SK-N-SH treated with all-trans-retinoic acid at 6 μM for 48 hours (cell line): ENCODE measurements around the gene HDAC4.

Source experiments
- ATAC-seq: fragments of 200-7000 bp; cut with Tn5 transposase; 3 replicates; pipeline ENCODE4 v1.9.1; 2020; ENCODE audit warnings: mild to moderate bottlenecking, moderate library complexity
- ARNTL ChIP-seq: fragments of 450-650 bp; formaldehyde crosslinking; IDR thresholded peaks from 2 replicates; pipeline ENCODE4 v1.5.0; 2020; ENCODE audit warnings: low read depth, mild to moderate bottlenecking, moderate library complexity, borderline replicate concordance
- CSDC2 ChIP-seq: fragments of 250-450 bp; sonication (Bioruptor Pico); IDR thresholded peaks from 2 replicates; pipeline ENCODE4 v1.5.0; 2020; ENCODE audit warnings: mild to moderate bottlenecking, moderate library complexity
- ESRRG ChIP-seq: fragments of 250-450 bp; sonication (Bioruptor Pico); IDR thresholded peaks from 2 replicates; pipeline ENCODE4 v1.6.1; 2021; ENCODE audit warnings: mild to moderate bottlenecking
- GLIS3 ChIP-seq: fragments of 250-450 bp; sonication (Bioruptor Pico); IDR thresholded peaks from 2 replicates; pipeline ENCODE4 v1.5.0; 2020; ENCODE audit warnings: mild to moderate bottlenecking, moderate library complexity
- ISL1 ChIP-seq: fragments of 250-450 bp; sonication (Bioruptor Pico); IDR thresholded peaks from 2 replicates; pipeline ENCODE4 v2.1.2; 2022; ENCODE audit warnings: mild to moderate bottlenecking, moderate library complexity
- OSR1 ChIP-seq: fragments of 250-450 bp; sonication (Bioruptor Pico); IDR thresholded peaks from 2 replicates; pipeline ENCODE4 v1.8.0; 2022; ENCODE audit warnings: moderate library complexity, mild to moderate bottlenecking, inconsistent platforms
- PPARA ChIP-seq: fragments of 250-450 bp; sonication (Bioruptor Pico); IDR thresholded peaks from 2 replicates; pipeline ENCODE4 v1.5.0; 2020; ENCODE audit warnings: mild to moderate bottlenecking, borderline replicate concordance
- RARB ChIP-seq: fragments of 250-450 bp; sonication (Bioruptor Pico); IDR thresholded peaks from 2 replicates; pipeline ENCODE4 v1.8.0; 2021; ENCODE audit warnings: mild to moderate bottlenecking, moderate library complexity
- SNAI2 ChIP-seq: fragments of 250-450 bp; sonication (Bioruptor Pico); IDR thresholded peaks from 2 replicates; pipeline ENCODE4 v1.5.0; 2020; ENCODE audit warnings: mild to moderate bottlenecking, moderate library complexity
- TCF4 ChIP-seq: fragments of 250-450 bp; sonication (Bioruptor Pico); IDR thresholded peaks from 2 replicates; pipeline ENCODE4 v1.8.0; 2021; ENCODE audit warnings: mild to moderate bottlenecking, moderate library complexity, borderline replicate concordance
- TOX ChIP-seq: fragments of 250-450 bp; sonication (Bioruptor Pico); IDR thresholded peaks from 2 replicates; pipeline ENCODE4 v1.8.0; 2021; ENCODE audit warnings: mild to moderate bottlenecking, moderate library complexity, borderline replicate concordance
- ZC3H10 ChIP-seq: fragments of 250-450 bp; sonication (Bioruptor Pico); IDR thresholded peaks from 2 replicates; pipeline ENCODE4 v1.5.1; 2021; ENCODE audit warnings: mild to moderate bottlenecking, moderate library complexity
- ZFP3 ChIP-seq: fragments of 250-450 bp; sonication (Bioruptor Pico); IDR thresholded peaks from 2 replicates; pipeline ENCODE4 v1.5.0; 2020; ENCODE audit warnings: mild to moderate bottlenecking, moderate library complexity
- ZFP30 ChIP-seq: fragments of 450-650 bp; formaldehyde crosslinking; IDR thresholded peaks from 2 replicates; pipeline ENCODE4 v1.5.0; 2022; ENCODE audit warnings: mild to moderate bottlenecking, moderate library complexity
- ZNF70 ChIP-seq: fragments of 450-650 bp; formaldehyde crosslinking; IDR thresholded peaks from 2 replicates; pipeline ENCODE4 v1.5.0; 2020; ENCODE audit warnings: mild to moderate bottlenecking, moderate library complexity
- ZNF8 ChIP-seq: fragments of 450-650 bp; formaldehyde crosslinking; IDR thresholded peaks from 2 replicates; pipeline ENCODE4 v1.5.0; 2020; ENCODE audit warnings: mild to moderate bottlenecking, moderate library complexity
- TF ChIP-seq, protein P1 (sequence below): fragments of 250-450 bp; sonication (Bioruptor Pico); IDR thresholded peaks from 2 replicates; pipeline ENCODE4 v1.5.1; 2021; ENCODE audit warnings: mild to moderate bottlenecking, moderate library complexity
- TF ChIP-seq, protein P2 (sequence below): fragments of 250-450 bp; sonication (Bioruptor Pico); IDR thresholded peaks from 2 replicates; pipeline ENCODE4 v1.5.1; 2020; ENCODE audit warnings: low read depth, mild to moderate bottlenecking, moderate library complexity
- TF ChIP-seq, protein P3 (sequence below): fragments of 250-450 bp; sonication (Bioruptor Pico); IDR thresholded peaks from 2 replicates; pipeline ENCODE4 v1.8.0; 2020; ENCODE audit warnings: mild to moderate bottlenecking, moderate library complexity, borderline replicate concordance
- TF ChIP-seq, protein P4 (sequence below): fragments of 250-450 bp; sonication (Bioruptor Pico); IDR thresholded peaks from 2 replicates; pipeline ENCODE4 v1.5.0; 2020; ENCODE audit warnings: mild to moderate bottlenecking, moderate library complexity
- TF ChIP-seq, protein P5 (sequence below): fragments of 250-450 bp; sonication (Bioruptor Pico); IDR thresholded peaks from 2 replicates; pipeline ENCODE4 v1.8.0; 2021; ENCODE audit warnings: low read depth, mild to moderate bottlenecking, moderate library complexity, borderline replicate concordance

Gene HDAC4

DNA sequence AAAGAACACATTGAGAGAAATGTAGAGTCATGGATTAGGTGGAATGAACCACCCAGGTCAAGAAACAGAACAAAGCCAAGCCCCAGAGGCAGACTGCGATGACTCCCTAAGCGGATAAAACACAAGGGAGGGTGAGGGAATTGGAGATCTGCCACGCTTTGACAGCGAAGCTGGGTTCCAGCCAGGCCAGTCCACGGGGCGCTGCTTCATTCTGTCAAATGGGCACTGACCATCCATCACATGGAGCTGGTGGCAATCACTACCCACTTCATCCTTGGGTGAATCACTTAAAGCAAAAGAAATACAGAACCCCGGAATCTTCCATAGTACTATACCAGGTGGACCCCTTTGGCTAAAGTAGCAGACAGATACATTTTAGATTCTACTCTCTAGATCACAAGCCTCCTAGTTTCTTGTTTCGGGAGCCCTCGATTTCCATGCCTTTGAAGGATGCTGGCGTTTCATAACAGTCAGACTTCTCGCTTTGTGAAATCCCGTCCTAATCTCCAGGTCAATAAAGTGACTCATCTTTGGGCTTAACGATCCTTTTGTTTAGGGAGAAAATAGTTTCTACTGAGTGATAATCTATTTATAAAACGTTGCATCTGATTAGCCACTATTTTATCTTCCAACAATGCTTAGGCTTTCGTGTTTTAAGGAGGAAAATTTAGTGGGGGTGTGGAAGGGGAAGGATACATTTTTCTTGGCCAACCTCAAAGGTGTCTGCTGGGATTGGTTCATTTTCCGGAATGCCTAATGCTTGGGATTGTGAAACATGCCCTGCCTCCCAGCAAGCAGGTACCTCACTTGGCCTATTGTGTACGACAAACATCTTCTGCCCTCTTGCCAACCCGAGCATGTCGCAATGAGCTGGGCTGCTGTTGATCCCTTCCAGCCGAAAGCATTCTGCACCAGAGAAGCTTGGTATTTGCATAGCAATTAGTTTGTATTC lies 44.1 kb upstream of the HDAC4 start:
- no peak for ATAC-seq
- TF ChIP-seq, protein P1, sequence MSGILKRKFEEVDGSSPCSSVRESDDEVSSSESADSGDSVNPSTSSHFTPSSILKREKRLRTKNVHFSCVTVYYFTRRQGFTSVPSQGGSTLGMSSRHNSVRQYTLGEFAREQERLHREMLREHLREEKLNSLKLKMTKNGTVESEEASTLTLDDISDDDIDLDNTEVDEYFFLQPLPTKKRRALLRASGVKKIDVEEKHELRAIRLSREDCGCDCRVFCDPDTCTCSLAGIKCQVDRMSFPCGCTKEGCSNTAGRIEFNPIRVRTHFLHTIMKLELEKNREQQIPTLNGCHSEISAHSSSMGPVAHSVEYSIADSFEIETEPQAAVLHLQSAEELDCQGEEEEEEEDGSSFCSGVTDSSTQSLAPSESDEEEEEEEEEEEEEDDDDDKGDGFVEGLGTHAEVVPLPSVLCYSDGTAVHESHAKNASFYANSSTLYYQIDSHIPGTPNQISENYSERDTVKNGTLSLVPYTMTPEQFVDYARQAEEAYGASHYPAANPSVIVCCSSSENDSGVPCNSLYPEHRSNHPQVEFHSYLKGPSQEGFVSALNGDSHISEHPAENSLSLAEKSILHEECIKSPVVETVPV (CRISPR knock-in tag): no peak
- TF ChIP-seq TOX (no peak), RARB (CRISPR knock-in tag) (no peak), GLIS3 (CRISPR knock-in tag) (no peak), ARNTL (CRISPR knock-in tag) (no peak), ZFP30 (no peak), OSR1 (CRISPR knock-in tag) (no peak), ESRRG (CRISPR knock-in tag) (no peak), SNAI2 (no peak), CSDC2 (CRISPR knock-in tag) (no peak), ZNF8 (CRISPR knock-in tag) (no peak), ISL1 (CRISPR knock-in tag) (no peak), ZNF70 (CRISPR knock-in tag) (no peak), ZFP3 (no peak), TCF4 (no peak)
- TF ChIP-seq, protein P2, sequence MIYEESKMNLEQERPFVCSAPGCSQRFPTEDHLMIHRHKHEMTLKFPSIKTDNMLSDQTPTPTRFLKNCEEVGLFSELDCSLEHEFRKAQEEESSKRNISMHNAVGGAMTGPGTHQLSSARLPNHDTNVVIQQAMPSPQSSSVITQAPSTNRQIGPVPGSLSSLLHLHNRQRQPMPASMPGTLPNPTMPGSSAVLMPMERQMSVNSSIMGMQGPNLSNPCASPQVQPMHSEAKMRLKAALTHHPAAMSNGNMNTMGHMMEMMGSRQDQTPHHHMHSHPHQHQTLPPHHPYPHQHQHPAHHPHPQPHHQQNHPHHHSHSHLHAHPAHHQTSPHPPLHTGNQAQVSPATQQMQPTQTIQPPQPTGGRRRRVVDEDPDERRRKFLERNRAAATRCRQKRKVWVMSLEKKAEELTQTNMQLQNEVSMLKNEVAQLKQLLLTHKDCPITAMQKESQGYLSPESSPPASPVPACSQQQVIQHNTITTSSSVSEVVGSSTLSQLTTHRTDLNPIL: no peak
- TF ChIP-seq, protein P3, sequence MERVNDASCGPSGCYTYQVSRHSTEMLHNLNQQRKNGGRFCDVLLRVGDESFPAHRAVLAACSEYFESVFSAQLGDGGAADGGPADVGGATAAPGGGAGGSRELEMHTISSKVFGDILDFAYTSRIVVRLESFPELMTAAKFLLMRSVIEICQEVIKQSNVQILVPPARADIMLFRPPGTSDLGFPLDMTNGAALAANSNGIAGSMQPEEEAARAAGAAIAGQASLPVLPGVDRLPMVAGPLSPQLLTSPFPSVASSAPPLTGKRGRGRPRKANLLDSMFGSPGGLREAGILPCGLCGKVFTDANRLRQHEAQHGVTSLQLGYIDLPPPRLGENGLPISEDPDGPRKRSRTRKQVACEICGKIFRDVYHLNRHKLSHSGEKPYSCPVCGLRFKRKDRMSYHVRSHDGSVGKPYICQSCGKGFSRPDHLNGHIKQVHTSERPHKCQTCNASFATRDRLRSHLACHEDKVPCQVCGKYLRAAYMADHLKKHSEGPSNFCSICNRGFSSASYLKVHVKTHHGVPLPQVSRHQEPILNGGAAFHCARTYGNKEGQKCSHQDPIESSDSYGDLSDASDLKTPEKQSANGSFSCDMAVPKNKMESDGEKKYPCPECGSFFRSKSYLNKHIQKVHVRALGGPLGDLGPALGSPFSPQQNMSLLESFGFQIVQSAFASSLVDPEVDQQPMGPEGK (CRISPR knock-in tag): no peak
- TF ChIP-seq, protein P4, sequence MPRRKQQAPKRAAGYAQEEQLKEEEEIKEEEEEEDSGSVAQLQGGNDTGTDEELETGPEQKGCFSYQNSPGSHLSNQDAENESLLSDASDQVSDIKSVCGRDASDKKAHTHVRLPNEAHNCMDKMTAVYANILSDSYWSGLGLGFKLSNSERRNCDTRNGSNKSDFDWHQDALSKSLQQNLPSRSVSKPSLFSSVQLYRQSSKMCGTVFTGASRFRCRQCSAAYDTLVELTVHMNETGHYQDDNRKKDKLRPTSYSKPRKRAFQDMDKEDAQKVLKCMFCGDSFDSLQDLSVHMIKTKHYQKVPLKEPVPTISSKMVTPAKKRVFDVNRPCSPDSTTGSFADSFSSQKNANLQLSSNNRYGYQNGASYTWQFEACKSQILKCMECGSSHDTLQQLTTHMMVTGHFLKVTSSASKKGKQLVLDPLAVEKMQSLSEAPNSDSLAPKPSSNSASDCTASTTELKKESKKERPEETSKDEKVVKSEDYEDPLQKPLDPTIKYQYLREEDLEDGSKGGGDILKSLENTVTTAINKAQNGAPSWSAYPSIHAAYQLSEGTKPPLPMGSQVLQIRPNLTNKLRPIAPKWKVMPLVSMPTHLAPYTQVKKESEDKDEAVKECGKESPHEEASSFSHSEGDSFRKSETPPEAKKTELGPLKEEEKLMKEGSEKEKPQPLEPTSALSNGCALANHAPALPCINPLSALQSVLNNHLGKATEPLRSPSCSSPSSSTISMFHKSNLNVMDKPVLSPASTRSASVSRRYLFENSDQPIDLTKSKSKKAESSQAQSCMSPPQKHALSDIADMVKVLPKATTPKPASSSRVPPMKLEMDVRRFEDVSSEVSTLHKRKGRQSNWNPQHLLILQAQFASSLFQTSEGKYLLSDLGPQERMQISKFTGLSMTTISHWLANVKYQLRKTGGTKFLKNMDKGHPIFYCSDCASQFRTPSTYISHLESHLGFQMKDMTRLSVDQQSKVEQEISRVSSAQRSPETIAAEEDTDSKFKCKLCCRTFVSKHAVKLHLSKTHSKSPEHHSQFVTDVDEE (CRISPR knock-in tag): no peak
- TF ChIP-seq, all 23 proteins: peak for 0

DNA sequence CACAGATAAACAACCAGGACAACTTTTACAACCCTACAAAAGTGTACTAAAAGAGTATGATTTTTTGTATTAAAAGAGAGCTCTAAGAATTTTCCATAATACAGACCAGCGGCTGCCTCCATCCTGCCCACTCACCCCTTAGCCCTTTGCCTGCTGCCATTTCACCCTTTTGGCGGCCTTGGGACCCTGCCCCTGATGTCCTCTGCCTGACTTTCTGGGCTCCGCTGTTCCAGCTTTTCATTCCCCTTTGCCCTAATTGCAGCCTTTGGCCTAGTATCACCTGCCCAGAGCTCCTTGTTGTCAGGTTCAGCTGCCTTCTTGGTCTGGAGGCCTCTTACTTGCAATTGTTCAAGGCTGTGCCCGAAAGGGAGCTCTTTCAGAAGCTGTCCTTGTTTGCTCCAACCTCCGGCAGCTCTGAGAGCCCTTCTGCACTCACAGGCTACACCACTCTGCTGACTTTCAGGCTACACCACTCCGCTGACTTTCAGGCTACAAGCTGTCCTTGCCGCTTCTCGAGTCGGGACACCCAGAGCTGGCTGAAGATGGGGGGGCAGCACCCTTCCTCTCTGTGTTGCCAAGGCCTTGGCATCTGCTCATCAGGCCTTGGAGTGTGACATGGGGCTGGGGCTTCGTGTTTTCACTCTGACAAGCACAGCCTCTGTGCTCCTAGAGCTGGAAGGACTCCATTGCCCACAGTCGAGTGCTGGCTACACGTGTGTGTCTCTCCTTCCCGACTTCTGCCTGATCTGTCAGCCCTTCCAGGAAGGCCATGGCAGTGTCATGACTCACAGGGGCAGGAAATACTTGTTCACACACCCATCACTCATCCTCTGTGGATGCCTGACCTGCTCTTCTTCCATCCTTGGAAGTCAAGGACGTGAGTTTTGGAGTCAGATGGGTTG lies 43.1 kb upstream of the HDAC4 start:
- no peak for ATAC-seq
- TF ChIP-seq OSR1 (CRISPR knock-in tag): no peak
- no peak for TF ChIP-seq ISL1 (CRISPR knock-in tag)
- TF ChIP-seq TCF4: no peak
- no peak for TF ChIP-seq ZFP3
- TF ChIP-seq CSDC2 (CRISPR knock-in tag): no peak
- no peak for TF ChIP-seq ZFP30
- no peak for TF ChIP-seq ESRRG (CRISPR knock-in tag)
- TF ChIP-seq ARNTL (CRISPR knock-in tag): no peak
- TF ChIP-seq, protein P5, sequence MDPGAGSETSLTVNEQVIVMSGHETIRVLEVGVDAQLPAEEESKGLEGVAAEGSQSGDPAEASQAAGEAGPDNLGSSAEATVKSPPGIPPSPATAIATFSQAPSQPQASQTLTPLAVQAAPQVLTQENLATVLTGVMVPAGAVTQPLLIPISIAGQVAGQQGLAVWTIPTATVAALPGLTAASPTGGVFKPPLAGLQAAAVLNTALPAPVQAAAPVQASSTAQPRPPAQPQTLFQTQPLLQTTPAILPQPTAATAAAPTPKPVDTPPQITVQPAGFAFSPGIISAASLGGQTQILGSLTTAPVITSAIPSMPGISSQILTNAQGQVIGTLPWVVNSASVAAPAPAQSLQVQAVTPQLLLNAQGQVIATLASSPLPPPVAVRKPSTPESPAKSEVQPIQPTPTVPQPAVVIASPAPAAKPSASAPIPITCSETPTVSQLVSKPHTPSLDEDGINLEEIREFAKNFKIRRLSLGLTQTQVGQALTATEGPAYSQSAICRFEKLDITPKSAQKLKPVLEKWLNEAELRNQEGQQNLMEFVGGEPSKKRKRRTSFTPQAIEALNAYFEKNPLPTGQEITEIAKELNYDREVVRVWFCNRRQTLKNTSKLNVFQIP (CRISPR knock-in tag): no peak
- TF ChIP-seq ZNF8 (CRISPR knock-in tag): no peak
- TF ChIP-seq RARB (CRISPR knock-in tag): no peak
- no peak for TF ChIP-seq ZC3H10 (CRISPR knock-in tag)
- TF ChIP-seq, protein P2: no peak
- TF ChIP-seq, protein P3 (CRISPR knock-in tag): no peak
- TF ChIP-seq ZNF70 (CRISPR knock-in tag): no peak
- no peak for TF ChIP-seq GLIS3 (CRISPR knock-in tag)
- no peak for TF ChIP-seq PPARA (CRISPR knock-in tag)
- TF ChIP-seq SNAI2: no peak
- TF ChIP-seq, protein P1 (CRISPR knock-in tag): no peak
